ENCODE data around the gene AGXT.

The AGXT gene

DNA sequence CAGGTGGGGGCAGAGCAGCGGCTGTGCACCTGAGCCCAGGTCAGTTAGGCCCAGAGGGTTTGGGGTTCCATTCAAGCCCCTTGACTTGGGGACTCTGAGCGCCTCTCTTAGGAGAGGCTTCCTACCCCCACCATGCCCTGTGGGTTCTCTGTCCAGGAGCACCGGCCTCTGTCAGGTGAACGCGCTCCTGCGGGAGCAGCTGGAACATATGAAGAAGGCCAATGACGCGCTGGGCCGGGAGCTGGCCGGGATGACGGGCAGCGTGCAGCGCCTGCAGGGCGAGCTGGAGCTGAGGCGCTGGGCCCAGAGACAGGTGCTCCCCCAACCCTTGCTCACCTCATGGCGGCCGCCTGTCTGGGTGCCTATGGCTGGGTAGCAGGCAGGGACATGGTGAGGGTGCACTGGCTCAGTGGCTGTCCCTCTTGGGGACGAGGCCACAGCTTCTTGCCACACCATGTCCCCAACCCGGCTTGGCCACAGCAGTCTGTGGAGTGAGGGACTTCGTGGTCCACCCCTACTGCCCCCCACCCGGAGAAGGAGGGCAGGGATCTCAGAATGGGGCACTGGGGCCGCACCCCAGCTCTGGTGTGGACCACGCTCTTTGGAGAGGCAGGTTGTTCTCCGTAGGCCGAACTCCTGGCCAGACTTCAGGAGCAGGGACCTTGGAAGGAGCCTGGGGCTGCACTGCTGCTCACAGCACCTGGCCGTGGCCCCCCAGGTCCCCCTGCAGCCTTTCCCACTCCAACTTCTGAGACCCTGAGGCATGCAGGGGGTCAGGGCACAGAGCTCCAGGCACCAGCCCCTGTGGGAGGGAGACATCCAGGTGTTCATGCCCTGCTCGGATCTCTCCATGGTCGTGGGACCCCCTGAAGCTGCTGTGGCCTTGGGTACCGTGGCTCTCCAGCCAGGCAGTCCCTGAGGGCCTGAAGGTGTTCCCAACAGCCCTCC is 57.2 kb downstream of the AGXT start:
- DNase-seq (ENCODE audit: low read depth in 3 of 3, low spot score in 1 of 3), result no peak

DNA sequence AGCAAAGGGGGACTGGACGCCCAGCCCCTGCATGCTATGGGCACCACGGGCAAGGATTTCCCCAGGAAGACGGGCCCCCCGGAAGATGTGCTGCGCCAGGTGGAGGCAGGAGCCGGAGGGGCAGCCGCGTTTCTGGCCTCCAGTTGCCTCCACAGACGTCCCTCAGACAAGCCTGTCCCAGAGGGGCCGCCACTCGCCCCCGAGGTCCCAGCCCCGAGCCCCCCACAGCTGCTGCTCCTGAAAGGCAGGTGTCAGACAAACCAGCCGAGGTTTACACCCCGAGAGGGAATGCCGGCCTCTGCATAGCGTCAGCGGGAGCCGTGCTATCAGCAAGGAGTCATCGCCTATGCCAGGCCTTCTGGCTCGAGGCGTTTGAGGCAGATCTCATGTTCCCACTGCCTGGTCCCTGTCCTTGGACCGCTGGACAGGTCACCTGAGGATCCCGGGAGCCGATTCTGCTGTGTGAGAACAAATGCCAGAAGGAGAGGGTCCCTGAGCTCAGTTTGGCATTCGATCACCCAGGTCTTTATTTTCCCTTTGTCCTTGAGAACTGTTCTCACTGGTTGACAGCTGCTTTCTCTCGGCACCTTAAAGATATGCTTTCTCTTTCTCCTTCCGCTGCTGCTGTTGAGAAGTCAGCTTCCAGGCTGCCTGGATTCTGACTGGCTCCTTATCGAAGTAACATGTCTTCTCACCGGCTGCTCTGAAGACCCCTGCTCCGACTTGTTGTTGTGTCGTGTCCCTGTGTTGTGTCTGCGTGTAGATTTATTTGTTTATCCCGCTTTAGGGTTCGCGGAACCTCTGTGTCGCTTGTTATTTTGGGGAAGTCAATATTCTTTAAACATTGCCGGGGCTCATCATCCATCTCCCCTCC is 58.1 kb downstream of the AGXT start:
- DNase-seq (ENCODE audit: low read depth in 3 of 3, low spot score in 1 of 3), result no peak

DNA sequence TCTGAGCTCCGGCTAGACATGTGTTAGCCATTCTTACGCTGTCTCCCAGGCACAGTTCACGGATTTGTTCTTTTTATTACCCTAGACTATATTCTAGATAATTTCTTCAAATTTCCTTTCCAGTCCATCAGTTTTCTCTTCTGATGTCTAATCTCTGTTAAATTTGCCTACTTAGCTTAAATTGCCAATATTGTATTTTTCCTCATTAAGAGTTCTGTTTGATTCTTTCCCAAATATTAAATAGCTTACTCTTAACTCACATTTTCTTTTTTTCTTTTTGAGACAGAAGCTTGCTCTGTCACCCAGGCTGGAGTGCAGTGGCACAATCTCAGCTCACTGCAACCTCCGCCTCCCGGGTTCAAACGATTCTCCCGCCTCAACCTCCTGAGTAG is 58.8 kb downstream of the AGXT start:
- DNase-seq (ENCODE audit: low read depth in 3 of 3, low spot score in 1 of 3), result no peak

DNA sequence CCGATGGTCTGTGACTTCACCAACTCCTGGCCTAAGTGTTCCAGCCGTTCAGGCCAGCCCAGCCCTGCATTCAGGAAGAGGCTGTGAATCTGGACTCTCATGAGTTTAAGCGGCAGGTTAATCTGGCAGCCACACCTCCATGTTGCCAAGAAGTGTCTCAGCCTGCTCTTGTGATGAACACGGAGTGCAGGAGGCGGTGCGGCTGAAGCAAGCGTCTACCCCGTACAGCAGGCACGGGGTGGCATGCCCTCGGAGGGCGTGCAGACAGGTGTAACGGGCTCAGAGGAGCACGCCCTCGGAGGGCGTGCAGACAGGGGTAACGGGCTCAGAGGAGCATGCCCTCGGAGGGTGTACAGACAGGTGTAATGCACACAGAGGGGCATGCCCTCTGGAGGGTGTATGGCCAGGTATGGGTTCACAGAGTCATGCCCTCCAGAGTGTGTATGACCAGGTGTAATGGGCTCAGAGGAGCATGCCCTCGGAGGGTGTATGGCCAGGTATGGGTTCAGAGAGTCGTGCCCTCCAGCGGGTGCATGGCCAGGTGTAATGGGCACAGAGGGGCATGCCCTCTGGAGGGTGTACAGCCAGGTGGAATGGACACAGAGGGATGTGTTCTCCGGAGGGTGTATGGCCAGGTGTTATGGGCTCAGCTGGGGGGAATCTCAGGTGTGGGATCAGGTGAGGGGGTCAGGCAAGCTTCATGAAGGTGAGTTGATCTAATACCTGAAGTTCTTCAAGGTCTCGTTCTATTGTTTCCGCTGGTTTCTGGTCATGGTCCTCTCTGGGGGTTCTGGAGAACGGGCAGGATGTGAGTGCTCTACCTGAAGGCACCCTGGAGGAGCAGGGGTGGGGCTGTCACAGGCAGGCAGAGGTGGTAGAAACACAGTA is 60.1 kb downstream of the AGXT start:
- DNase-seq (ENCODE audit: low read depth in 3 of 3, low spot score in 1 of 3), result no peak

DNA sequence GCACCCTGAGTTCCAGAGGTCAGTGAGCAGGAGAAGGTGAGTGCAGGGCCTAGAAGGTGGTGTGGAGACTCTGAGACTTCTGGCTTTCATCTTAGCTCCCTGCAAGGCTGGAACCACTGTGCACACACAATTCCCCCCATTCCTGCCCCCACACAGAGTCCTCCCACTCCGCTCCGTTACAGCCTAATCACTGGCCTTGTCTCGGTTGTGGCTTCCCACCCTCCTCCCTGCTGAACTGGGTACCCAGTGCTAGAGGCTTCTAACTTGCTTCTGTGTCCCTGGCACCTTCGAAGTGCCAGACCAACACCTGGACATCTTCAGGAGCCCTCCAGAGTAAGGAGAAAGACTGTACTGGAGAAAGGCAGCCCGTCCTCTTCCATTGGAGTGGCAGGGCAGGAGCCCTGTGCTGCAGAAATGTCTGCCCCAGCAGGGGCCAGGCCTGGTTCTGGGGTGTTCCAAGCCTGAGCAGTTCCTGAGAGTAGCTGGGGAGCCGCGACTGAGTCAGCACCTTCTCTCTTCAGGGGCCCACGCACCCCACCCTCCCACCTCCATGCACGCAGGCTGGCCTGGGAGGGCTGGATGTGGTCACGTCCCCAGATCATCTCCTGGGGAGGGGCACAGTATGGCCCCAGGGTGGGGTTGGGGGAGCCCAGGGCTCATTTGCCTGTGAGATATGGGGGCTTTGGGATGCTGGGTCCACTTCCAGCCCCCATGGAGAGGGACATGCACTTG is 60.9 kb downstream of the AGXT start:
- DNase-seq (ENCODE audit: low read depth in 3 of 3, low spot score in 1 of 3), result no peak

Data from stimulated activated CD4-positive, alpha-beta T cell treated with anti-CD3 and anti-CD28 coated beads, TNF-alpha, amount 100 ng/mL, for 1 hour (primary cell).